ENCODE measurements around the gene GPC3. TPM values are rescaled to one million over a fixed set of nuclear protein-coding genes. Genes with fewer than 3 reads are reported as not detected.

The GPC3 gene
- total and polyA plus RNA-seq, 2 of the 4 experiments (the other 2 are of a cell fraction): not detected

GRCh38 chrX:133715715-133716114 is 269.7 kb downstream of the GPC3 start:
- CTCF ChIA-PET: interaction anchor here (0.8 kb wide), 1 partner anchor 13 kb away, joined by 3 read pairs; no protein-coding TSS in a partner anchor

More at GRCh38 chrX:133715715-133716114, 269.7 kb downstream of the GPC3 start:
- WGBS, 2 experiments (ENCODE audit: extremely low coverage in 2 of 2, insufficient read length in 1 of 2): no CpG with 5 or more reads among the region's 1 CpG
- Histone ChIP-seq H3K9me3 (ENCODE audit: control insufficient read depth, insufficient read depth, low read length) (no peaks in the 10 kb centered on the region), H2AFZ (replicated peaks; ENCODE audit: low read length, poor library complexity) (no peak overlapping the region), H2BK20ac (ENCODE audit: low read depth, low read length) (no peak overlapping the region), H3K9me1 (ENCODE audit: insufficient read depth, low read length) (no peaks in the 10 kb centered on the region), H3K56ac (ENCODE audit: extremely low read depth, insufficient read depth, low read length) (no peak overlapping the region), H4K91ac (ENCODE audit: insufficient read depth, low read depth, low read length) (no peak overlapping the region), H3K27me3 (ENCODE audit: control insufficient read depth, insufficient read depth, low read length) (peaks cover 5% of the 10 kb centered on the region), H3K4me1 (ENCODE audit: control insufficient read depth, insufficient read depth, low read length) (no peaks in the 10 kb centered on the region), H4K20me1 (ENCODE audit: insufficient read depth, low read length) (no peaks in the 10 kb centered on the region), H3K36me3 (ENCODE audit: control insufficient read depth, insufficient read depth, low read length) (no peaks in the 10 kb centered on the region), H2BK120ac (ENCODE audit: low read depth, low read length) (no peak overlapping the region), H3K79me1 (ENCODE audit: low read depth in 1 of 2, low read length in 2 of 2) (no peaks in the 10 kb centered on the region), H3K4me3 (ENCODE audit: insufficient read depth, low read depth, low read length) (no peak overlapping the region), H2BK15ac (ENCODE audit: low read depth, low read length) (no peak overlapping the region), H3K4ac (ENCODE audit: low read depth, low read length) (no peak overlapping the region), H3K27ac (ENCODE audit: insufficient read depth, low read length) (no peak overlapping the region), H2BK5ac (ENCODE audit: low read depth, low read length, poor library complexity, severe bottlenecking) (no peak overlapping the region), H3K18ac (ENCODE audit: low read depth, low read length) (no peak overlapping the region), H4K8ac (ENCODE audit: low read depth in 2 of 2, low read length in 2 of 2) (no peak overlapping the region), H3K9ac (ENCODE audit: low read depth, low read length) (no peak overlapping the region), H4K5ac (ENCODE audit: low read depth, low read length) (no peak overlapping the region), H3K4me2 (ENCODE audit: low read depth, low read length) (no peak overlapping the region), H3K23ac (ENCODE audit: low read depth, low read length) (no peak overlapping the region), H3K14ac (replicated peaks; ENCODE audit: low read depth, low read length) (no peak overlapping the region), H2AK5ac (ENCODE audit: low read depth, low read length) (no peak overlapping the region), H2AK9ac (replicated peaks; ENCODE audit: low read depth, low read length, poor library complexity) (no peak overlapping the region)
- POLR2A ChIA-PET (ENCODE audit: unreplicated experiment): no interaction called here
- dilution Hi-C loops (cut with HindIII; ENCODE audit: low sequenced_read_pairs, unreplicated experiment): no loop called here
- ATAC-seq (ENCODE audit: low read depth) (no peak), DNase-seq (no peak)
- in situ Hi-C loops (cut with MboI; ENCODE audit: low sequenced_read_pairs): no loop called here
- TF ChIP-seq NFE2L2 (IDR thresholded peaks at IDR 0.05; ENCODE audit: low read depth, low read length) (no peak), SMC3 (IDR thresholded peaks at IDR 0.05; ENCODE audit: low read depth, low read length) (no peak), MAFK (IDR thresholded peaks at IDR 0.05; ENCODE audit: low read depth, low read length) (no peak), USF2 (IDR thresholded peaks at IDR 0.05; ENCODE audit: low read depth, low read length) (no peak), ELK1 (IDR thresholded peaks at IDR 0.05; ENCODE audit: borderline replicate concordance, low read depth, low read length) (no peak), BHLHE40 (IDR thresholded peaks at IDR 0.05; ENCODE audit: low read depth, low read length) (no peak), CHD1 (IDR thresholded peaks at IDR 0.05; ENCODE audit: low read depth, low read length) (no peak), RCOR1 (IDR thresholded peaks at IDR 0.05; ENCODE audit: insufficient replicate concordance, low read length) (no peak), CTCF (conservative IDR thresholded peaks at IDR 0.05; ENCODE audit: low read depth, low read length) (no peak), POLR2A (IDR thresholded peaks at IDR 0.05; ENCODE audit: low read depth, low read length) (no peak), MAZ (IDR thresholded peaks at IDR 0.05; ENCODE audit: borderline replicate concordance, low read depth, low read length) (no peak), MXI1 (IDR thresholded peaks at IDR 0.05; ENCODE audit: borderline replicate concordance, low read depth, low read length) (no peak), FOS (IDR thresholded peaks at IDR 0.05; ENCODE audit: low read depth, low read length) (no peak)
- intact Hi-C loops (cut with micrococcal nuclease): no loop called here
- no TSS peak for BruUV-seq (replicated peaks)

Data from IMR-90 (cell line).